GM12801 (cell line): ENCODE data around the gene SPG7.

ENCODE experiments used
- TF ChIP-seq, protein P1 (sequence below): IDR thresholded peaks from one replicate; pipeline ENCODE4 v1.5.1; 2011; ENCODE audit warnings: control low read depth; ENCODE audit not compliant: insufficient read length; ENCODE audit errors: extremely low read depth

SPG7 gene

DNA sequence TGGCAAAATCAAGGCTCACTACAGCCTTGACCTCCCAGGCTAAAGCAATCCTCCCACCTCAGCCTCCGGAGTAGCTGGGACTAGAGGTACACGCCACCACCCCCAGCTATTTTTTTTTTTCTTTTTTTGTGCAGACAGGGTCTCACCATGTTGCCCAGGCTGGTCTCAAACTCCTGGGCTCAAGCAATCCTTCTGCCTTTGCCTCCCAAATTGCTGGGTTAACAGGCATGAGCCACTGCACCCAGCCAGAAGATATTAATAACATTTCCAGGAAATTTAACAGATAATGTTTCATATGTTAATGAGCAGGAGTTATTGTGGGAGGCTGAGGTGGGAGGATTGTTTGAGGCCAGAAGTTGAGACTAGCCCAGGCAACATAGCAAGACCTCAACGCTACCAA lies 8.4 kb upstream of the SPG7 start:
- TF ChIP-seq, protein P1, sequence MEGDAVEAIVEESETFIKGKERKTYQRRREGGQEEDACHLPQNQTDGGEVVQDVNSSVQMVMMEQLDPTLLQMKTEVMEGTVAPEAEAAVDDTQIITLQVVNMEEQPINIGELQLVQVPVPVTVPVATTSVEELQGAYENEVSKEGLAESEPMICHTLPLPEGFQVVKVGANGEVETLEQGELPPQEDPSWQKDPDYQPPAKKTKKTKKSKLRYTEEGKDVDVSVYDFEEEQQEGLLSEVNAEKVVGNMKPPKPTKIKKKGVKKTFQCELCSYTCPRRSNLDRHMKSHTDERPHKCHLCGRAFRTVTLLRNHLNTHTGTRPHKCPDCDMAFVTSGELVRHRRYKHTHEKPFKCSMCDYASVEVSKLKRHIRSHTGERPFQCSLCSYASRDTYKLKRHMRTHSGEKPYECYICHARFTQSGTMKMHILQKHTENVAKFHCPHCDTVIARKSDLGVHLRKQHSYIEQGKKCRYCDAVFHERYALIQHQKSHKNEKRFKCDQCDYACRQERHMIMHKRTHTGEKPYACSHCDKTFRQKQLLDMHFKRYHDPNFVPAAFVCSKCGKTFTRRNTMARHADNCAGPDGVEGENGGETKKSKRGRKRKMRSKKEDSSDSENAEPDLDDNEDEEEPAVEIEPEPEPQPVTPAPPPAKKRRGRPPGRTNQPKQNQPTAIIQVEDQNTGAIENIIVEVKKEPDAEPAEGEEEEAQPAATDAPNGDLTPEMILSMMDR = no peak

DNA sequence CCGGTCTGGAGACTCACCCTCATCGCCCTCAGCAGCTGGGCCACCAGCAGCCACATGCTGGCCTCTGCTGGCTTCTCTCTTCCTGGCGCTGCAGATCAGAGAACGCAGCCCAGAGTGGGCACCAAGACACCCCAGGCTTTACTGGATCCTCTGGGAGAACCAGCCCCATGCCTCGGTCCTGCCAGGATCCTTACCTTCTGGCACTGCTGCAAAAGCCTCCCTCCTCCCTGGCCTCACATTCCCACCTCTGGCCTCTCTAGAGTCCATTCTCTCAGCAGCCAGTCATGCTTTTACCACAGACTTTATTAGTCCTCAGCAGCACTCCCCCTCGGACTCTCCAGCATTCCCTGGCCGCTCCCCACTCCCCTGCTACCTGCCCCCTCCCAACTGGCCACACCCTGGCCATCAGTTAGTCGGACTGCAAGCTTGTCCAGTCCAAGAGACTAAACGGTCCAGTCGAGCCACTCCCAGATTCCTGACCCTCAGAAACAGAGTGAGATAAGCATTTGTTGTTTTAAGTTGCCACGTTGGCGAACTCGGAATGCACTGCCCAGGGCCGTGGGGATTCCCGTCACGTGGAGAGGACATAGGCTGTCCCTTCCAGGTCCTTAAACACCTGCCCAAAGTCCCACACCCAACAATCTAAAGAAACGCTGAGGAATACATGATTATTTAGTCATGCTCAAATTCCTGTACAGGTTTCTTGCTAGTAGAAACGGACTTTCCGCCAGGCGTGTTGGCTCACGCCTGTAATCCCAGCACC lies 5.9 kb upstream of the SPG7 start:
- TF ChIP-seq, protein P1 = no peak

DNA sequence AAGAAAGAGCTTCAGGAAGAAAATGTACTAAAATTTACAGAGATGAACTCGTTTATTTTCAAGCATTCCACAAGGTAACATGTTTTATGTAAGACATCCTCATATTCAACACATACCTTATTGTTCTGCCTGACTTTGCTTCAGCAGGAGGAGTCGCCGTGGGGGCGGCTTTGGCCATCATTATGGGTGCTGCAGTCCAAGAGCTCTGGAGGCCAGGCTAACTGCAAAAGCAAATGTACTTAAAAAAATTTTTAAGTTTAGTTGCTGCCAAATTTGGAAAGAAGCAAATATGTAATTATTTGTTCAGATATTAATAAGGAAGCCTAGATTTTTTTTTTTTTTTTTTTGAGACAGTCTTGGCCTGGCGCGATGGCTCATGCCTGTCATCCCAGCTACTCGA lies 4.1 kb upstream of the SPG7 start:
- TF ChIP-seq, protein P1 = no peak

DNA sequence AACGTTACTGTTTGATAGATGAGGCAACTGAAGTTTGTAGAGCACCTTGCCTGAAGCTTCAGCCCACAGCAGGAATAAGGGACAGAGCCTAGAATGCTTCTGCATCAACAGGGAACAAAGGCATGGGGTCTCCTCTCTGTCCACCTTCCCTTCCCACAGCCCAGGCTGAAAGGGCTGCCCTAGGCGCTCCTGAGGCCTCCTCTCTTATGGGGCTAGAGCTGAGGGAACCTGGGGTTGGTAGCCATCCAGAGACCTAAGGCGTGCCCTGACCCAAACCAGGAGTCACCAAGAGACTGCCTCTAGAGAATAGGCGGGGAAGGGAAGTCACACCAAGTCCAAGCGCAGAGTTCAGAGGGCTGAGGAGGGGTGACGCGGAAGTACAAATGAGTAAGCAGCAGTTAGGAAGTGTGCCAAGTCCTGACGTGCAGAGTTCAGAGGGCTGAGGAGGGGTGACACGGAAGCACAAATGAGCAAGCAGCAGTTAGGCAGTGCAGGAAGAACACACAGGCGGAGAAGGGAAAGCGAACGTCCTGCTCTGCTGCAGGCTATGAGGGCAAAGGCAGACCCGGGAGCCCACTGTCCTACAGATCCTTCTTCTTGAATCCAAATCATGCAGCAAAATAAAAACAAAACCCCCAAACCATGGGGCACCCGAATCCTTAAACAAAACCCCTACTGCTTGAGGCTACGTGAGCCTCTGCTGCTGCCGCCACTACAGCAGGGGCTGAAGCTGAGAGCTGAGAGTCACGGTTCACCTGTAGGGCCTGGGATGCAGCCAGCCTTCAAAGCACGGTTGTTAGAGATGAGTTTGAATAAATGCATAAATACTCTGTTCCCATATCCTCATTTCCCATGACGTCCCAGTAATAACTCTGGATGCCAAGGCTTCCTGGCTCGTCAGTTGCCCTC lies 2.7 kb upstream of the SPG7 start:
- TF ChIP-seq, protein P1 = no peak

DNA sequence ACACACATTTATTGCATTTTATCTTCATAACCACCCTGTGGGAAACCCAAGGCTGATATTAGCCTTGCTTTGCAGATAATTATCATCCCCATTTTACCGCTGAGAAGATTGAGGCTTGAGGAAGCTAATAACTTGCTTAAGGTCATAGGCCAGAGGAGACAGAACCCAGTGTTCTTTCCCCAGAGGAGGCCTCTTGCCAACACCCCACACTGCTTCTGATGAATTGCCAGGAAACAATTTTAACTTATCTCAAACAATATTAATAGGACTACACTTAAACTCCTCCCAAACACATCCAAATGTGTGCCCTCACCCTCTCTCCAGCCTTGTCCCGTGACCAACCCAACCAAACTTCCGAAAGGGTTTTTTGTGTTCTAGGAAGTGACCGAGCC lies 2.1 kb upstream of the SPG7 start:
- TF ChIP-seq, protein P1 = no peak

DNA sequence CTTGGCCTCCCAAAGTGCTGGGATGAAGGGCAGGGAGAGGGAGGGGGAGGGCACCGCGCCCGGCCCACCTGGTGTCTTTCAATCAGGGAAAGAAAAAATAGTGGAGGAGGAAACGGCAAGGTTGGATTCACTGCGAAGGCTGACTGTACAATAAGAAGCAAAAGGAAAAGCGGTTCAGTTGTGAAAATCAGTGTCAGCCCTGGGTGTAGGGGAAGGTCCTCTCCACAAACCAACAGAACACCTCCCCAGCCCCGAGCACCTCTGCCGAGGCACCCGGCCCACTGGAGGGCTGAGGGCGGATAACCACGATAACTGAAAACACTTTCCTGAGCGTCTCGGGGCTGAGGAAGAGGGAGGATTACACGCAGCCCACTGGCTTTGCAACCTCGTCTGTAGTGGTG lies 1.4 kb upstream of the SPG7 start:
- TF ChIP-seq, protein P1 = no peak

DNA sequence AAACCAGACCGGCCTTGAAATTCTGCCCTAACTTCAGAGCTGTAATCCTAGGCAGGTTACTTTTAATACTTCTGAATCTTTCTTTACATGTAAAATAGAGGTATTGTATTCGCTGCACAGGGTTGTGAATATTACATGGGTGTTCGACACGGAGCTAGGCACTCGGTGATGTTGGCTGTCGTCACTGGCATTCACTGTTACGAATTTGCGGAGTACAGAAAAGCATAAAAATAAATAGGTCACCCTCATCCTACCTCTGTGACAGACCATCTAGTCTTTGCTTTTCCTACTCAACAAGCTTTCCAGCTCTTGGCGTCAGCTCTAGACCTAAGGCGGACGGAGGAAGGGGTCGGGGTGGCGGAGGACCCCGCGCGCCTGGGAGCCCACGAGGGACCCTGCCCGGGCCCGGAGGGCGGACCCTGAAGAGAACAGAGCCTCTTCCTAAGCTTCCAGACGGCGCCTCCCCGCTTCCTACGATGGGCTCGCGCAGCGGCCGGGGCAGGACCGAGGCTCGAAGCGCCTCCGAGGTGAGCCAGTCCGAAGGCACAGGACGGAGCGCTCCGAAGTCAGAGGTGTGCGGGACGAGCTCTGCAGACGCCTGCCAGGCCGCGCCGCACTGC lies 879 bp upstream of the SPG7 start:
- TF ChIP-seq, protein P1 = no peak
